K562 (cell line): ENCODE data around the gene MCL1. TPM values are rescaled to one million over a fixed set of nuclear protein-coding genes. Genes with fewer than 3 reads are reported as not detected.

Source experiments
- DLX4 ChIP-seq: fragments of 250-450 bp; sonication (Bioruptor Pico); IDR thresholded peaks from 2 replicates; pipeline ENCODE4 v1.6.1; 2021; ENCODE audit warnings: mild to moderate bottlenecking
- FOXJ2 ChIP-seq: fragments of 200-800 bp; sonication (Bioruptor generic); IDR thresholded peaks from 2 replicates; pipeline ENCODE4 v1.6.1; 2016; ENCODE audit warnings: missing genetic modification characterization, missing compliant biosample characterization
- GABPA ChIP-seq: fragments of 200-800 bp; sonication (Bioruptor generic); conservative IDR thresholded peaks from 2 replicates; pipeline ENCODE4 v1.6.1; 2016; ENCODE audit warnings: low read depth, missing genetic modification characterization, missing compliant biosample characterization
- RAD21 ChIP-seq, 2 experiments: fragments of 250-450 bp in 1 of 2; fragments of 450-650 bp in 1 of 2; sonication (Bioruptor Pico) in 1 of 2; formaldehyde crosslinking in 1 of 2; IDR thresholded peaks in 1 of 2; conservative IDR thresholded peaks in 1 of 2; 2 replicates each; pipeline versions ENCODE4 v1.4.0 to v1.8.0; 2020 to 2022; ENCODE audit warnings: mild to moderate bottlenecking in 2 of 2, moderate library complexity in 1 of 2
- SPI1 ChIP-seq: IDR thresholded peaks from 2 replicates; pipeline ENCODE4 v1.6.1; 2011; ENCODE audit warnings: low read depth, low read length, control low read depth, borderline replicate concordance
- TFAM ChIP-seq: fragments of 250-450 bp; sonication (Bioruptor Pico); conservative IDR thresholded peaks from 2 replicates; pipeline ENCODE4 v1.5.0; 2021; ENCODE audit warnings: mild to moderate bottlenecking, moderate library complexity
- ZBTB49 ChIP-seq: sonication (generic); formaldehyde crosslinking; IDR thresholded peaks from 2 replicates; pipeline ENCODE4 v1.8.0; 2022; ENCODE audit warnings: missing genetic modification reagents, mild to moderate bottlenecking, borderline replicate concordance
- ZNF318 ChIP-seq, 2 experiments: fragments of 450-650 bp; IDR thresholded peaks; 2 replicates each; pipeline ENCODE4 v1.6.1; 2016; ENCODE audit warnings: mild to moderate bottlenecking in 2 of 2, borderline replicate concordance in 1 of 2, low read depth in 1 of 2, moderate library complexity in 1 of 2
- ZNF592 ChIP-seq: fragments of 450-650 bp; IDR thresholded peaks from 2 replicates; pipeline ENCODE4 v1.6.1; 2017; ENCODE audit warnings: antibody characterized with exemption, mild to moderate bottlenecking
- polyA plus RNA-seq, 8 experiments: library from polyadenylated mRNA; depleted of rRNA in 4 of 8; stranded (reverse) in 5 of 8; unstranded in 3 of 8; fragments of >200 nt; fragmentation: Nextera tagmentation in 2 of 8; fragmentation: Illumina TruSeq in 1 of 8; extraction: Ambion mirVana in 2 of 8; extraction: Trizol in 1 of 8; gene quantifications; 2 replicates each; pipeline versions ENCODE4 v1.2.1 to v1.2.3, GENCODE V29; 2011 to 2014; ENCODE audit warnings: inconsistent platforms in 1 of 8, missing spikeins in 1 of 8
- total RNA-seq, 7 experiments: library from RNA; depleted of rRNA in 6 of 7; stranded (reverse); fragments of >200 nt in 6 of 7; fragmentation: Illumina TruSeq in 2 of 7; extraction: Trizol in 2 of 7; gene quantifications; 2 replicates each; pipeline versions ENCODE4 v1.2.1 to v1.2.3, GENCODE V29; 2011 to 2021; ENCODE audit warnings: low replicate concordance in 1 of 7

Gene MCL1
- total and polyA plus RNA-seq, 9 of the 15 experiments (the other 6 are each of a cell fraction or from before 2014, with no cell fraction given), result 27.1 to 224 (median 138) TPM

GRCh38 chr1:150552128-150552910, 27.1 kb downstream of the MCL1 start (continued):
- TF ChIP-seq DLX4 (CRISPR knock-in tag) (no peak), TFAM (CRISPR knock-in tag) (no peak), ZBTB49 (no peak), GABPA (peak; percentile 49; the same call in 1 of the 2 replicates), RAD21 (CRISPR knock-in tag; conservative IDR thresholded peaks at IDR 0.05 in 1 of 2, IDR thresholded peaks at IDR 0.05 in 1 of 2) (0 out of 4 replicates have a peak, but pooled peaks of 1 of the 2 experiments have one; percentile 11), ZNF592 (peak; percentile 48; the same call in 1 of the 2 replicates), FOXJ2 (no peak), ZNF318 (IDR thresholded peaks at IDR 0.05; ENCODE audit: borderline replicate concordance in 1 of 2, low read depth in 1 of 2) (no peak), SPI1 (peak; percentile 90)
